ENCODE measurements around the gene GFER. TPM values are rescaled to one million over a fixed set of nuclear protein-coding genes. Genes with fewer than 3 reads are reported as not detected.

GFER gene
- total and polyA plus RNA-seq, 2 of the 8 experiments (the other 6 are each of a cell fraction or from before 2014, with no cell fraction given), result 17.7 to 37.9 TPM

DNA sequence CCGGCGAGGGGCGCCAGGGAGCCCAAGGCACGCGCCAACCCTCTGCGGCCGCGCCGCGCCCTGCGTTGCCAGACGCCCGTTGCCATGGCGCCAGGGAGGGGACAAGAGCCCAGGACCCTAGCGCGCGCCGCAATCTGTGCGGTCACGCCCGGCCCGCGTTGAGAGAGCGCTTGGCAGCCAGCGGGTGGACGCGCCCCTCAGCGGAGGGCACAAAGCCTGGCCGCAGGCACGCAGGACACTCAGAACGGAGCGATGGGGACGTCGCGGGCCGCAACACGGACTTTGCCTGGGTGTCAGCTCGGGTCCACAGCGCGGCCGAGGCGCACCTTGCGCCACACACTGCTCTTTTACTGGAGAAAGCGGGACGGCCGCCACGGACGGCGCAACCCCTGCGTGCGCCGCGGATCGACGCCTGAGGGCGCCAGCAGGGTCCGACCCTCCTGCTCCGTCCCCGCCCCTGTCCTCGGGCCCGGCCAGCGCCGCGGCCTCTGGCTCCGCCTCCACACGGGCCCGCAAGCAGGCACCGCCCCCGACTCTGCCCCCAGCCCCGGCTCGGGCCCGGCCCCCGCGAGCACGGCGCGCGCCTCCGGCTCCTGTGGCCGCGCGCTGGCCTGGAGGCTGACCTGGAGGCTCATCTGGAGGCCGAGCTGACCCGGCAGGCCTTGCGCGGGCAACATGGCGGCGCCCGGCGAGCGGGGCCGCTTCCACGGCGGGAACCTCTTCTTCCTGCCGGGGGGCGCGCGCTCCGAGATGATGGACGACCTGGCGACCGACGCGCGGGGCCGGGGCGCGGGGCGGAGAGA is at the start of gene GFER (continued):
- TF ChIP-seq GTF2F1 (IDR thresholded peaks at IDR 0.05; ENCODE audit: borderline replicate concordance, low read depth, low read length) (no peak), ATF2 (IDR thresholded peaks at IDR 0.05; ENCODE audit: low read length) (no peak), ATF3 (IDR thresholded peaks at IDR 0.05; ENCODE audit: insufficient read depth, low read depth, low read length) (no peak), TCF12 (IDR thresholded peaks at IDR 0.05; ENCODE audit: low read depth, low read length) (no peak), RNF2 (IDR thresholded peaks at IDR 0.05; ENCODE audit: borderline replicate concordance, low read depth, low read length, missing control alignments, poor library complexity, severe bottlenecking) (no peak), KDM4A (IDR thresholded peaks at IDR 0.05; ENCODE audit: low read depth, low read length, severe bottlenecking) (peak; percentile 74), CHD2 (IDR thresholded peaks at IDR 0.05; ENCODE audit: low read length) (no peak), EZH2 (IDR thresholded peaks at IDR 0.05; ENCODE audit: low read depth, low read length, severe bottlenecking) (no peak), SRF (IDR thresholded peaks at IDR 0.05; ENCODE audit: low read depth, low read length) (0 out of 2 replicates have a peak, but pooled peaks have one; percentile 17), RFX5 (IDR thresholded peaks at IDR 0.05; ENCODE audit: borderline replicate concordance, low read depth, low read length) (no peak), EP300 (IDR thresholded peaks at IDR 0.05; ENCODE audit: borderline replicate concordance in 1 of 2, low read depth in 2 of 2, low read length in 2 of 2) (0 out of 3 replicates have a peak, but pooled peaks of 1 of the 2 experiments have one; percentile 48), YY1 (IDR thresholded peaks at IDR 0.05; ENCODE audit: low read depth, low read length) (peak; percentile 97), HDAC2 (IDR thresholded peaks at IDR 0.05; ENCODE audit: borderline replicate concordance in 1 of 2, low read depth in 2 of 2, low read length in 2 of 2) (peak in 1 of 2 experiments; percentile 81; a peak in 3 of 4 replicates), SIN3A (conservative IDR thresholded peaks at IDR 0.05 in 1 of 2, IDR thresholded peaks at IDR 0.05 in 1 of 2; ENCODE audit: low read depth in 1 of 2, low read length in 2 of 2) (peak; percentile 63 to 93; a peak in 3 of 4 replicates), TAF1 (IDR thresholded peaks at IDR 0.05; ENCODE audit: low read depth, low read length) (peak; percentile 91), GABPA (IDR thresholded peaks at IDR 0.05; ENCODE audit: borderline replicate concordance, insufficient read depth, low read length) (peak; percentile 28; the same call in 1 of the 2 replicates), MAX (IDR thresholded peaks at IDR 0.05) (peak; percentile 81)
